HG02970 (cell line): ENCODE data around the gene LMOD1.
A peak's percentile ranks its signal among the peaks of the same experiment; 100 is the strongest.
"Not testable (repeated sequence)": the region's sequence is repeated elsewhere in the genome, so short reads cannot be mapped to it uniquely, and the experiment has no call there.

ENCODE experiments used
- ATAC-seq: cut with Tn5 transposase; IDR thresholded peaks from one replicate; pipeline ENCODE4 v1.9.1; 2021; ENCODE audit warnings: mild to moderate bottlenecking, moderate library complexity, moderate number of reproducible peaks; ENCODE audit not compliant: unreplicated experiment, low FRiP score

LMOD1 gene

GRCh38 chr1:201917362-201918033 lies 28.9 kb downstream of the LMOD1 start:
- ATAC-seq: no peak

GRCh38 chr1:201916649-201917249 lies 29.6 kb downstream of the LMOD1 start:
- ATAC-seq: no peak

- no peak for ATAC-seq
Observed at GRCh38 chr1:201914456-201915235, 31.7 kb downstream of the LMOD1 start.

- no peak for ATAC-seq
Observed at GRCh38 chr1:201912832-201913231, 33.5 kb downstream of the LMOD1 start.

GRCh38 chr1:201911826-201912571 lies 34.3 kb downstream of the LMOD1 start:
- no peak for ATAC-seq

GRCh38 chr1:201907621-201908020 lies 38.7 kb downstream of the LMOD1 start:
- no peak for ATAC-seq

- ATAC-seq: no peak
Observed at GRCh38 chr1:201906336-201906735, 40.0 kb downstream of the LMOD1 start.

- no peak for ATAC-seq
Observed at GRCh38 chr1:201905234-201905890, 41.0 kb downstream of the LMOD1 start.

GRCh38 chr1:201904579-201904978 lies 41.8 kb downstream of the LMOD1 start:
- ATAC-seq: no peak

GRCh38 chr1:201903135-201903534 lies 43.2 kb downstream of the LMOD1 start:
- ATAC-seq: no peak

GRCh38 chr1:201902198-201902597 lies 44.1 kb downstream of the LMOD1 start:
- ATAC-seq: no peak

- ATAC-seq: not testable (repeated sequence)
Observed at GRCh38 chr1:201901036-201901435, 45.3 kb downstream of the LMOD1 start.

GRCh38 chr1:201900476-201900875 lies 45.9 kb downstream of the LMOD1 start:
- no peak for ATAC-seq

- ATAC-seq: no peak
Observed at GRCh38 chr1:201899683-201900429, 46.5 kb downstream of the LMOD1 start.

GRCh38 chr1:201898992-201899391 lies 47.4 kb downstream of the LMOD1 start:
- ATAC-seq: no peak

GRCh38 chr1:201898240-201898894 lies 48.0 kb downstream of the LMOD1 start:
- ATAC-seq: no peak

- no peak for ATAC-seq
Observed at GRCh38 chr1:201896951-201897391, 49.4 kb downstream of the LMOD1 start.

- ATAC-seq: peak; percentile 64
Observed at GRCh38 chr1:201895913-201896807, 50.2 kb downstream of the LMOD1 start.
